Limb (tissue), 2 donors: ENCODE measurements around the gene SETD2.
"Not testable (repeated sequence)": the region's sequence is repeated elsewhere in the genome, so short reads cannot be mapped to it uniquely, and the experiment has no call there.

Experiments used
- DNase-seq, 2 donors: peaks; one replicate each; pipeline ENCODE4 v3.0.0-alpha.2; 2016; ENCODE audit errors: extremely low spot score in 2 of 2

The SETD2 gene

GRCh38 chr3:47098910-47099309, 65.0 kb downstream of the SETD2 start:
- DNase-seq = no peak

- DNase-seq = no peak
Observed at GRCh38 chr3:47097864-47098263, 66.0 kb downstream of the SETD2 start.

GRCh38 chr3:47096959-47097358, 67.0 kb downstream of the SETD2 start:
- no peak for DNase-seq

DNA sequence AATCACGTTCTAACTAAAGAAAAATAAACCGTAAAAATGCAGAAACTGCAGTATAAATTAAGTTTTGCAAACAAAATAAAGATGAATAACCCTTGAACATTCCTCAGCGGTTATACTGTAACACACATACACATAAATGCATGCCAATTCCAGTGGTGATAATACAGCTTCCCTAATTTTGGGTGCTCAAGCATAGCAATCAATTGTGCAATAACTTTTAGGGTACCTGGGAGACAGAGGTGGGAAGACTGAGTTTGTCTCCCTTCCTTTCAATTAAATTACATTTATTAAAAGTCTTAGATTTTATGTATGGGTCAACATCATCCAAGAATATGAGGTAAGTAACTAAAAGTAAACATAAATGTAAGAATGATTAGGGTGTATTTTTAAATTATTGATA, 71.8 kb downstream of the SETD2 start:
- DNase-seq = no peak

GRCh38 chr3:47089630-47090029, 74.3 kb downstream of the SETD2 start:
- no peak for DNase-seq

DNA sequence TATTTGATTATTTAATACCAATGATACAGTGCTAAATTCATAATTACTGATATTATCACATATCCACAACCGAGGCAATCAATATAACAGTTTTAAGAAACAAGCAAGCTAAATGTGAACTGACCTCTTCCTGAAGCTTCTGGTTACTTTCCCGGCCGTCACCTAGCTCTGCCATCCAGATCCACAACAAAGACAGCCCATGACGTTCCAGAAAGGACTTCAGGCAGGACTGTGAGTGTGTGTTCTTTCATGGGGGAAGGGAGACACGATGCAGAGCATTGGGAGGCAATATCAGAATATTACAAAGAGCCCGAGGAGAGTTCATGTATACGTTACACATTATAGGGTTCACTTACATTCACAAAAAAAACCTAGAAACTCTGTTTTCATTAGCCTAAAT, 77.8 kb downstream of the SETD2 start:
- no peak for DNase-seq

GRCh38 chr3:47083786-47084185, 80.1 kb downstream of the SETD2 start:
- no peak for DNase-seq

GRCh38 chr3:47082519-47082918, 81.4 kb downstream of the SETD2 start:
- DNase-seq = no peak

GRCh38 chr3:47079432-47079831, 84.5 kb downstream of the SETD2 start:
- DNase-seq = no peak

GRCh38 chr3:47073685-47074084, 90.2 kb downstream of the SETD2 start:
- no peak for DNase-seq

- DNase-seq = no peak
Observed at GRCh38 chr3:47070770-47071169, 93.1 kb downstream of the SETD2 start.

- DNase-seq = not testable (repeated sequence)
Observed at GRCh38 chr3:47066259-47066658, 97.7 kb downstream of the SETD2 start.

- no peak for DNase-seq
Observed at GRCh38 chr3:47065681-47066080, 98.2 kb downstream of the SETD2 start.

GRCh38 chr3:47065058-47065457, 98.9 kb downstream of the SETD2 start:
- no peak for DNase-seq

GRCh38 chr3:47057212-47057671, 106.7 kb downstream of the SETD2 start:
- no peak for DNase-seq

DNA sequence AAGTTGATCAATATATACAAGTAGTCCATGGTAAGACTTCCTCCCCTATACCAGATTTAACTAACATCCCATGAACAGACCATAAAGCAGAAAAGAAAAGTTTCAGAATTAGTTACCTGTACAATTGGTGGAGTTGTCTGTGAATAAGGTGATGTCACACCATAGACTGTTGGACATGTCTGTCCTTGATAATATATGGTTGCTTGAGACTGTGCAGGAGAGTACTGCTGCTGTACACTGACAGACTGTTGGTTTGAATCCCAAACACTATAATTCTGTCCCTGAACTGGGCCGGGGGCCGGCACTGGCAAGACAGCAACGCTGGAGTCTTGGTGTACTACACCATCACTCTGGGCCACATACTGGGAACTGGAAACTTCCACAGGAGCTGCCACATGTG, 107.2 kb downstream of the SETD2 start:
- no peak for DNase-seq

DNA sequence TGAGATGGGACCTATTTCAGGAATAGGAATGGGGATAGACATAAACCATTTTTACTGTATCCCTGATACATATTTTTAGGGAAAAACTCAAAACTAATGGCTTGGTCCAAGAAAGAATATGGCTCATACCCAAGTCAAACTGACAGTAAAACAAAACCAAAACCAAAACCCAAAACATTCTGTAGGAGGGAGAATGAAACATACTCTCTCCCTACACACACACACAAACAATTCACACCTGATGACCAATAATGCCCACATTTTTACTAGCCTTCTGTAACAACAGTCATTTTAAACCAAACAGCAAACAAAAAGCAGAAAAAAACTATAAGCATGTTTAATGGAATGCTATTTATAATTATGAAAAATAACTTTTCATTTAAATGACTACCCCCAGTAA, 109.5 kb downstream of the SETD2 start:
- DNase-seq = no peak

- no peak for DNase-seq
Observed at GRCh38 chr3:47047673-47048072, 116.2 kb downstream of the SETD2 start.

DNA sequence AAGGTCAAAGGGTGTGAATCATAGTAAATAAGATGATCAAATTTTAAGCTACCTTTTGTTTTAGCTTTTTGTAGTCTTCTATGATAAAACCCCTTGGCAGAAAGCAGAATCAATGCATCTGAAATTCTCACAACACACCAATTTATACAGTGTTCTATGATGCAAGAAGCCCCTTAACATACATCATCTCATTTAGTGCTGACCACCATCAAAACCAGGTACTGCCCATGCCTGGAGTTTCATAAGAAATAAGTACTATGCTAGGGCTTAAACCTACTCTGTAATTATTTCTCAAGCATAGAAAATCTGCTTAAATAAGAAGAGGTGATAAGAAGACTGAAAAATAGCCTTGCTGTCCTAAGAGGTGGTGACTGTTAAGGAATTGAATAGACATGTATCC, 116.8 kb downstream of the SETD2 start:
- no peak for DNase-seq

DNA sequence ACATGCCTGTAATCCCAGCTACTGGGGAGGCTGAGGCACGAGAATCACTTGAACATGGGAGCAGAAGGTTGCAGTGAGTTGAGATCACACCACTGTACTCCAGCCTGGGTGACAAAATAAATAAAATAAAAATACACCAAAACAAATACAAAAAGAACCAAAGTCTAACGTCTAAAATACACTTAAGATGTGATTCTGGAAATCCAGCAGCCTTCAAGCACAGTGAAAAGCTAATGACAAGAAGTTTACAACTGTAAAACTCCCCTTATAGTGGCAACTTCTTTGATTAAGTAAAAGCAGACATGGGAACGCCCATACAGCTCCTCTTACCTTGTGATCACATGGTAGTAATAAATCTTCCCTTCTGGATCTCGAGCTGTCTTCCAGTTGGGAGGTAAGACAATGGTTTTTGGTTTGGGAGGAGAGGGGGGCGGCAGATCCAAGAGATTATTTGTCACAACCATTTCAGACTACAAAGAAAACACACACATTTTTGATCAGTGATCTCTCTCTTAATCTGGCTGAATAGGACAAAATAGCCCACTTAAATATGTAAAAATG, 121.6 kb downstream of the SETD2 start:
- no peak for DNase-seq

GRCh38 chr3:47041114-47041513, 122.8 kb downstream of the SETD2 start:
- DNase-seq = no peak

GRCh38 chr3:47037302-47037701, 126.6 kb downstream of the SETD2 start:
- DNase-seq = not testable (repeated sequence)

GRCh38 chr3:47036145-47036544, 127.8 kb downstream of the SETD2 start:
- DNase-seq = no peak

GRCh38 chr3:47035645-47036044, 128.3 kb downstream of the SETD2 start:
- DNase-seq = no peak
